Measurements from ENCODE around the gene TUBGCP4.
A peak's percentile ranks its signal among the peaks of the same experiment; 100 is the strongest.

The TUBGCP4 gene

DNA sequence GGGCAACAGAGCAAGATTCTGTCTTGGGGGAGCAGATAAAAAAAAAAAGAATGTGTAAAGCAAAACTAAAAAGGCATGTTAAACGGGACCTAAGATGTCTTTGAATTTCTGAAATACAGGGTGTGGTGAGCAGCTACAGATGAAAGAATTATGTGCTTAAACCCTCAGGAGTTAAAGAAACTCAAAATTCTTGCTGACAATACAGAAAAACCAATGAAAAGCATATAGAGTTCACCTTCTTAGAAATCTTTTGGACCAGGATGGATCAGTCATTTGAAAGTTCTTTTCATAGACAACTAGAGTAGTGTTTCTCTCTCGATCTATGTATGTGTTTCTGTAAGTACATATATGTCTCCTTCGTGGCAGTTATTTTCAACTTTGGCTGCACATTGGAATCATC, 31.4 kb downstream of the TUBGCP4 start:
- no peak for DNase-seq (ENCODE audit: low read depth in 3 of 3)

DNA sequence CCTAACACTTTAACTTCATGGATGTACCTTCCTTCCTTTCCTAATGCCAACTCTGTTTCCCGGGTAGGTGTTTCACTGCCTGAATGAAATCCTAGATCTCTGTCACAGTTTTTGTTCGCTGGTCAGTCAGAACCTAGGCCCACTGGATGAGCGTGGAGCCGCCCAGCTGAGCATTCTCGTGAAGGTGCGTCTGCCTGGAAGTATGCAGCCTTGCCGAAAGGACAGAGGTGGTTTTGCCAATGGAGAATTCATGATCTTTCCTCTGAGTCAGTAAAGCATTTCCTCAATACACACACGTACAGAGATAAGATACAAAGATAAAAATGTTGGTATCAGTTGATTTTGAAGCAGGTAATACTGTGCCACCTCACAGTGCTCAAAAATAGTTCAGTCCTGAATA, 32.7 kb downstream of the TUBGCP4 start:
- no peak for DNase-seq (ENCODE audit: low read depth in 3 of 3)

DNA sequence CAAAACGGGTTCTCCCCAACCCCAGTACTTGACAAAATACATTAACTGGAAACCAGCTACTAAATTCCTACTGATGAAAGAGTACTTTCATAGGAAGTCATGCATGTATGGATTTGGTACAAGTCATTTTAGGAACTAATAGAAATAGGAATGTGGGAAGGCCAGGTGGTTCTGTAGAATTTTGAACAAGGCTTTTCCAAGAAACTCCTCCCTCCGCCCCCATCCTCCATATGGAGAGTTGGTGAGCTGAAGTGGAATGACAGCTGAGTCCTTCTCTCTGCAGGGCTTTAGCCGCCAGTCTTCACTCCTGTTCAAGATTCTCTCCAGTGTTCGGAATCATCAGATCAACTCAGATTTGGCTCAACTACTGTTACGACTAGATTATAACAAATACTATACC, 33.2 kb downstream of the TUBGCP4 start:
- no peak for DNase-seq (ENCODE audit: low read depth in 3 of 3)

DNA sequence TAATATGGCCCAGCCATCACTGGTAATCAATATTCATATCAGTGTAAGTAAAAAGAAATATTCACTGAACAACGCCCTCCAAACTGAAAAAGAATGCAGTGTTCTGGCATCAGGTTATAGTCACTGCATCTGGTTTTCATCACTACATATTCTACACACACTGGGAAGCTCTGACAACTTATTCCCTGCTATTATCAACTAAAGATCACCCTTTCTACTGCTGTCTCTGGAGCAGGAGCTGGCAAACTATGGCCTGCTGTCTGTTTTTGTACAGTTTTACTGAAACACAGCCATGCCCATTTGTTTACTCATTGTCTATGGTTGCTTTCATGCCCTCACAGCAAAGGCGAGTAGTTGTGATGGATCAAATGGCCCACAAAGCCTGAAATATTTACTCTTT, 35.3 kb downstream of the TUBGCP4 start:
- no peak for DNase-seq (ENCODE audit: low read depth in 3 of 3)

DNA sequence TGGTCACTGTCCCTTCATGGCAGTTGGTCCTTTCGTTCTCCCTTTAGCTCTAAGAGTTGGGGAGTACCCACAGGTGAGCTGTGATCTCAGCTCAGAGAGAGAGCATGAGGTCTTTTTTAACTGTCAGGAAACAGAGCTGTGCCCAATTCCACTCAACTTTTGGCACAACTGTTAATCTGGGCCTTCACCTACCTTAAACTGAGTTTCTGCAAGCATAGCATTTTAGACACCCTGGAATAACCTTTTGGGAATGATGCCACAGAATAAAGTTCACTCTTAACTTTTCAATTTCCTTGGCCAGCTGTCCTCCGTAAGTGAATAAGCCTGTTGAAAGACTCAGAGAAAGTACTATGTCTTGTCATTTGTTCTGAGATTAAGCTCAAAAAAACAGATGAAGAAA, 35.9 kb downstream of the TUBGCP4 start:
- no peak for DNase-seq (ENCODE audit: low read depth in 3 of 3)

DNA sequence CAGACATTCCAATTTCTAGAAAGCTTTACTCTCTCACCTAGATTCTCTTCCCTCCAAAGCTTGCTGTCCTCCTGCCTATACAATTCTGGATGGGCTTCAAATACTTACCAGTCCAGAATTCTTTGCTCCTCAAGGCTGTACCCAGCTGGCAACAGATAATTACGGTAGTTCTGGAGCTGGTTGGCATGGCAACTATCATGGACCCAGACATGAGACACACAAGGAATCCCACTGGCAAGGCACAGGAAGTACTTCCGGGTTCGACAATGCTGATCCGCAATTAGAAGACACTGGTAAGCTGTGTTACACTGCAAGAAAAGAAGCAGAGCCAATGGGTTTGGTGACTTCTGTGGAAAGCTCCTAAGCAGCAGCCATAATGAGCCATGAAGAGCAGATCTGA, 37.9 kb downstream of the TUBGCP4 start:
- no peak for DNase-seq (ENCODE audit: low read depth in 3 of 3)

DNA sequence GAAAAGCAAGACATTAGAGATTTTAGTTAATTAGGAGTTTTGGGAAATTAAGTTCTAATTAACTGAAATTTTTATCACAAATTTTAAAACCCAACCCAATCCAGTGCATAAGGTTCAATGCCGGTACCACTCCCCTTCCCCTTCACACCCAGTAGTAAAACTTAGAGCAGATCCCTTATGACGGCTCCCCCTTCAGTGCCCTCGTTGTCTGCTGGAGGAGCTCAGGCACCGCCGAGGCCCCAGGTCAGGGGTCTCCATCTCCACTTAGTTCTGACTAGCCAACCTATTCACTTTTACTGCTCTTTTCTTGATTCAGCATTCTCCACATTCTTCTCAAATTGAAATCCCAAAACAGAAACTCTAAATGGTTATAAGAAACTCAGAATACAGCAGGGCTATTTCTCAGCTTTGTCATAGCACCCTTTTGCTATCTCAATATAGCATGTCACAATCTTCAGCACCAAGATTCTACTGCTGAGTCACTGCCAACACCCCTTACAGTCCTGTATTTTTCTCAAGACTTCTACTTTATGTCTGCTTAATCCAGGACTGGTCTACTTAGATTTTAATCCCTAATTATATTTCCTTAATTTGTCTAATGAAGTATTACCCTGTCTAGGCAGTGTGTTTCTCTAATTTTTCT, 39.8 kb downstream of the TUBGCP4 start:
- DNase-seq (ENCODE audit: low read depth in 3 of 3) = no peak

DNA sequence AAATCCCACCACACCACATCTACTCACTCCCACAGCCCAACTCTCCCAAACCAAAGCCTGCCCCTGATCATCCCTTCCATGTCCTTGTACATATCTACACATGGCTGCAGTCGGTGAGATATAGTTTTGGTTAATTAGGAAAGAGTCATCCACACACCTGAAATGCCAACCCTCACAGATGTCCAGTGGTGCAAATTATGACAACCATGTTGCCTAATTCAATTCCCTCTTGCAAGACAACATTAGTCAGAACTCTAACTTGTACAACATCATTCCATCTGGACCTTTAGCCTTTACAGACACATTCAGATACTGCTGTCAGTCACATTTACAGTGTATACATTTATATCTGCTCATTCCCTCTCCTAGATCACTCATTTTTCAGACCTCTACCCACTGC, 41.2 kb downstream of the TUBGCP4 start:
- DNase-seq (ENCODE audit: low read depth in 3 of 3) = no peak

DNA sequence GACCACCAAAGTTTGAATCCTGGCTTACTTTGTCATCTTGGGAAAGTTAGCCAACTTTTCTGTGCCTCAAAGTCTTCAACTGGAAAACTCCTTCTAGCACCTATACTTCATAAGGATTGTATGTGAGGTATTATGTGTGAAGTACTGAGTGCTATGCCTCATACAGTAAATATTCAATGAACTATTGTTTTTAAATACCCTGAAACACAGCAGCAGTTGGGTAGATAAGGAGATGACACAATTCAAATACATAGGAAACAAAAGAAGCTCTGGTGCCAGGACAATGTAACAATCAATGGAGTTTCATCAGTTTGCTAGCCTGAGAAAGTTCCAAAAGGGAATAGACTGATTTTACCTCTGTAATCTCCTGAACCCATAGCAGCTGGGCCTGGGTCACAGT, 43.3 kb downstream of the TUBGCP4 start:
- DNase-seq (ENCODE audit: low read depth in 3 of 3) = no peak

DNA sequence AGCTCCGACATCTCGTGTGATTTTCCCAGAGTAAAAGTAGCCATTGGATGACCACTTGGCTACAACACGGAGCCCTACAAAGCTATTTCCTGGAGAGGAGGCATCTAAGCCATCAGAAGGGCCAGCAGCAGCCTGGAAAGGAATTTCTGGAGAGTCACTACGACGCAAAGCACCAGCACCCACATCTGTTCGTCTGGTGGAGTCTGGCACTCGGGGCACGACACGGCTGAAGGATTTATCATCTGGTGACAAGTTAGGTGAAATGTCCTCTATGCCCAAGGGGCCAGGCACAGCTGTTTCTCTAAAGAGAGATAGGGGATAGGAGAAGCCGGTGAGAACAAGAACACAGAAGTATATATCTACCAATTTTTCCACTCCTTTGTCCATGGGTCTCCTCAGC, 49.5 kb downstream of the TUBGCP4 start:
- DNase-seq (ENCODE audit: low read depth in 3 of 3) = no peak

DNA sequence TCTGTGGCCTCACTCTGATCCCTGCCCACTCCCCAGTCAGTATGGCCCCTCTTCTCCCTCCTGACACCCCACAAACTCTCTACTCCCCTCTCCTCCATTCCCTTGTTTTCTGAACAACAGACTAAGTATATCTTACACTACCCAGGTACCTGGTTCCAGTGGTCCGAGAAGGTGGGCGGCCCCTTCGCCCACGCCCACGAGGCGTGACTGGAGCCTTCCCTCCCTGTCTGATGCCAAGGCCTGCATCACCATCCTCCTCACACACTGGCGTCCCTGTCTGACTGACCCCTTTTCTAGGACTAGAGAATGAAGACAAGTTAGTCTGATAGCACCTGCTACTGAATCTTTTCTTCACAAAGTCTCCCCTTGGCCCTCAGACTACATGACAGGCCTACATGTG, 50.0 kb downstream of the TUBGCP4 start:
- DNase-seq (ENCODE audit: low read depth in 3 of 3) = no peak

DNA sequence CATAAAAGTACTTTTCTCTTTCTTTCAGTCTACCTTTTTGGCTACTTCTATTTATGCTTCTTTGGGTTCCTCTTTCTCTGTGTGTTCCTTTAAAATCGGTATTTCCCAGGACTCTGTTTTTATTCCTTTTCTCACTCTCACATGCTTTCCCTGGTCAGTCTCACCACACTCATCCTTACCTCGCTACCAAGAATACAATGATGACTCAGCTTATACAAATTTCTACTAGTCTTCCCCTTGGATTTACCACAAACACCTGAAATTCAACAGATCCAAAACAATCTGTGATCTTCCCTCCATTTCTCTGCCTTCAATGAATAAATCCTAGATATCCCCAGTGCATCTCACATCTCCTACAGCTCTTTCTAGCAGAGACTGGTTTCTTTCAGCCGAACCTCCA, 52.9 kb downstream of the TUBGCP4 start:
- DNase-seq (ENCODE audit: low read depth in 3 of 3) = no peak

DNA sequence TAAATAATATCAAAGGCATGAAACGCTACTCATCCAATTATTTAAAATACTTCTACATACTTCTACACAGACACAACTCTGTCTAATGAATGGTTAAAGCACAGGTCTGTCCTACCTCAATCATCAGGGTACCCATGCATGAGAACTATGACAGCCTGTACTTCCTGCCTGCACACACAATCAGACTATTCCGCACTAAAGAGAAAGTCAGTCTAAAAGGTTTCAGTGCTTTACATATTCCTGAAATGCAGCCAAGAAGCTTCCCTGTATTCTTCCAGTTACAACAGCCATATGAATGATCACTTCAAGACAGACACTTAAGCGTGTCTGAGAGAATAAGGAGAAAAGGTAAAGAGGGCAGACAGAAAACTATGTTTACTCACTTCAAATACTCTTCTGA, 58.8 kb downstream of the TUBGCP4 start:
- no peak for DNase-seq (ENCODE audit: low read depth in 3 of 3)

DNA sequence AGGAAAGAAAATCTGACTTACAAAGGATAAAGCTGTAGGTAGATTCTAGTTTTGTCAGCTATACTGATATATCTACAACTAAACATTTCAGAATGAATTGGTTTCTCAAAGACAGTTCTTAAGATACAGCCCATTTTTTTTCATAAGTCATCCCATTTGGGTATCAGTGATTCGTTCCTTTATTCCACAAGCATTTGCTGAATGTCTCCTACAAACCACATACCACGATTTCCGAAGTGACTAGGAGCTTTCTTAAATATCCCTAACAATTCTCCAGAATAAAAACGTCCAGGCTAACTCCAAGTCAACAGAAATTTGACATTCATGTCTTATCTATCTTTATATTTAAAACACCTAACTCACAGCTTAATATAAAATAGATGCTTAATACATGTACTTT, 62.3 kb downstream of the TUBGCP4 start:
- no peak for DNase-seq (ENCODE audit: low read depth in 3 of 3)

DNA sequence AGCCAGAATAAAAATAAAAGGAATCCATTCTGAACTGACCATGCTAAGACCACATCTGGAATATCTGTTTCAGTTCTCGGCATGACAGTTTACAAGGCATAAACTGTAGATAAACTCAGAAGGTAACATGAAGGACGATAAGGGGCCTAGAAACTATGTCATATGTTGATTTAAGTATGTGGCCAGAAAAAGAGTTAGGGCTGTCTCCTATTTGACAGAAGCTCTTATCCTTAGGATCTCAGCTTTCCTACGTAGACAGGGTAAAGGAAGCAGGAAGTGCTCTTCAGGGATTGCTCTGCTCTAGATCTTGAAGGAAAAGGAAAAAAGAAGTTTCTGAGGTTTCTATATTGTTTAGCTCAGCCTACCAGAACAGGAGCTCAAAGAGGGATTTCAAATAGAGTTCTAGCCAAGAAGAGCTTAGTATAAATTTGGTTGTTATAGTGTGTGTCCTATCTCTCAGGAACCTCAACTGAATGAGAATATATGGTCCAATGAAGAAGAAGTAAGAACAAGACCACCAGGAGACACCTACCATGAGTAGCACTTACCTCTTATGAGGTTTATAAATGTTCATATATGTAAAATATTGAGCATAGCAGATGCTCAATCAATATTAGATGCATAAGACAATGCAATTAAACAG, 62.9 kb downstream of the TUBGCP4 start:
- DNase-seq (ENCODE audit: low read depth in 3 of 3) = no peak

DNA sequence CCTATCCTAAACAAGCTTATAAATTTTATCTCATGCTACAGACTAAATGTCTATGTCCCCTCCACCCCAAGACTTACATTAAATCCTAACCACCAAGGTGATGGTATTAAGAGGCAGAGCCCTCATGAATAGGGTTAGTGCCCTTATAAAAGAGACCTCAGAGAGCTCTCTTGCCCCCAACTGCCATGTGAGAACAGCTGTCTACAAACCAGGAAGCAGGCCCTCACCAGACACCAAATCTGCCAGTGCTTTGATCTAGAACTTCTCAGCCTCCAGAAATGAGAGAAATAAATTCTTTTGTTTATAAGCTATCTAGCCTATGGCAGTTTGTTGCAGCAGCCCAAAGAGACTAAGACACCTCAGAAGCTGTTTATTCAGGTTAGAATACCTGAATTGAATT, 63.5 kb downstream of the TUBGCP4 start:
- no peak for DNase-seq (ENCODE audit: low read depth in 3 of 3)

DNA sequence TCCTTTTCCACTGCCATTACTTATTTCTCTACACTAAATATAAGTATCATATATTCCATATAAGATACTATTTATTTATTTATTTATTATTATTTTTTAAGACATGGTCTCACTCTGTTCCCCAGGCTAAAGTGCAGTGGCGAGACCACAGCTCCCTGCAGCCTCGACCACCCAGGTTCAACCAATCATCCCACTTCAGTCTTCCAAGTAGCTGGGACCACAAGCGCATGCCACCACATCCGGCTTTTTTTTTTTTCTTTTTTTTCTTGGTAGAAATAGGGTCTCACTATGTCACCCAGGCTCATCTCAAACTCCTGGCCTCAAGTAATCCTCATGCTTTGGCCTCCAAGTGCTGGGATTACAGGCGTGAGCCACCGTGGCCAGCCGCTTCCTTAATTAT, 65.5 kb downstream of the TUBGCP4 start:
- no peak for DNase-seq (ENCODE audit: low read depth in 3 of 3)

DNA sequence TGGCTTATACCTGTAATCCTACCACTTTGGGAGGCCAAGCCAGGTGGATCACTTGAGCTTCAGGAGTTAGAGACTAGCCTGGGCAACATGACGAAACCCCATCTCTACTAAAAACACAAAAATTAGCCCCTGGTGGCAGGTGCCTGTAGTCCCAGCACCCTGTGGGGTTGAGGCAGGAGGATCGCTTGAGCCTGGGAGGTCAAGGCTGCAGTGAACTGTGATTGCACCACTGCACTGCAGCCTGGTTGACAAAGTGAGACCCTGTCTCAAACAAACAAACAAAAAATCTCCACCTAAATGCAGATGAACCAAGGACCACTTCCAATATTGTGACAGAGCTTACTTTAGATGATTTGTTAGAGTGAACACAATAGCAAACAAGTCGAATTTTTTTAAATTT, 68.4 kb downstream of the TUBGCP4 start:
- no peak for DNase-seq (ENCODE audit: low read depth in 3 of 3)

DNA sequence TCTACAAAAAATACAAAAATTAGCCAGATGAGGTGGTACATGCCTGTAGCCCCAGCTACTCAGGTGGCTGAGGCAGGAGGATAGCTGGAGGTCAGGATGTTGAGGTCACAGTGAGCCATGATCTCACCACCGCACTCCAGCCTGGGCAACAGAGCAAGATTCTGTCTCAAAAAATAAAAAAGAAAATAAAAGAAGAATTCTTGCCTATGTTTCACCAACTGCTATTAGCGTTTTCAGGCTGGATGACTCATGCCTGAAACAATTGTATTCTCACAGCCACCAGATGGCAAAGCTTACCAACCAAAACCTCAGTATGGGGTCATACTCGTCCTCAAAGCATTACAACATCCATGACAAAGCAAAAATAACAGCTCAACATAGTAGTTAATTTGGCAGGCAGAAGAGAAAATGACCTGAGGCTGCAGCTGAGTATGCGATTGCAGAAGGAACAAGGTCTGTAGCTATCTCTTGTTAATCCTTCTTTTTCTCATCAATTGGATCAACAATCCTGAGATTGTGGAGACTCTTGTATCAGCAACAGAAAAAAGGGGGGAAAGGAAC, 69.9 kb downstream of the TUBGCP4 start:
- DNase-seq (ENCODE audit: low read depth in 3 of 3) = peak in 2 of 3 donors; percentile 3 to 33

DNA sequence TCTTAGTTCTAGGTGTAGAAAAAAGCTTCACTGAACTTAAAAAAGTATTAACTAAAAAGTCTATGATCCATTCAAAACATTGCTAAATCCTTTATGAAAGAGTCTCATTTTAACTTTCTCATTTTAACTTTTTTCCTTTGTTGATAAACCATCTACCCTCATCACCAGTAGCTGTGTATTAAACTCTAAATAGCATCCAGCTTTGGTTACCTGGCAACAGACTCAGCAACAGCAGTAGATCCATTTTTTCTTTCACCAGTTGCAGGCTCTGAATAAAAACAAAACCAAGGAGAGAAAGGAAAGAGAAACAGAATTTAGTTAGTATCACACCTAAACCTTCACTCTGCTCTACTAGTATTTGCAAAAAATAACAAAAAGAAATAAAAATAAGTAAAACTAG, 70.4 kb downstream of the TUBGCP4 start:
- no peak for DNase-seq (ENCODE audit: low read depth in 3 of 3)

DNA sequence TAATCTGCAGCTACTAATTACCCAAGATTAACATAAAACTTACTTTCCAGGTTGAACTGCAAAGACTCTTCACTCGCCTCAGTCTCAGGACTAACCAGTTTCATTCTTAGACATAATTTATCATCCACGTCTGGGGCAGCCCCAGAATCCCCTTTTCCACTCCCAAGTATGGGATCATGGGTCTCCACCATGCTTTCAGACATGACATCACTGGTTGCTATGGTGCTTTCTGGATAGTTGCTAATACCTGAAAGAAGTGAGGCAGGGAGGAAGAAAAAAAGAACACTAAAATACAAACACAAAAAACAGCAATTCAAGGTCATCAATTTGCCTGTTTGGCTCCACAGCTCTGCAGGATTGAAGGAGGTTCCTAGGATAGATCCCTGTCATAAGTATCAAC, 75.4 kb downstream of the TUBGCP4 start:
- no peak for DNase-seq (ENCODE audit: low read depth in 3 of 3)

DNA sequence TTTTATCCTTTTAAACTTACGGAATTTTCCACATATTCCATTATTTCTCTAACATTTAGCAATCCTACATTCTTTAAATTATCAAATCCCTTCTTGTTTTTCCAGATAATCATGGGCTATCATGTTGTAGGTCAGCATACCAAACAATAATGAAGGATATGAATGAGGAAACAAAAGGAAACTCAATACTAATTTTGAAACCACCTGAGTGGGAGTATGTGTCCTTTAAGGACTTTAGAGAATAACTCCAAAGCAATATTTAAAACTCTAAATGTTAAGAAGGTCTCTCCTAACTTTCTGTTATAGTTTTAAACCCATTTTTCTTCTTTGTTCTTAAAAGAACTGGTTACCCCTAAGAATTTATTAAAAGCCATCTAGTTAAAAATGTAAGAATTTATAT, 79.1 kb downstream of the TUBGCP4 start:
- DNase-seq (ENCODE audit: low read depth in 3 of 3) = no peak
